GM18517 (cell line): ENCODE data around the gene FAM210A.
A peak's percentile ranks its signal among the peaks of the same experiment; 100 is the strongest.
"Not testable (repeated sequence)": the region's sequence is repeated elsewhere in the genome, so short reads cannot be mapped to it uniquely, and the experiment has no call there.

Experiments used
- ATAC-seq: cut with Tn5 transposase; IDR thresholded peaks from one replicate; pipeline ENCODE4 v1.9.1; 2021; ENCODE audit warnings: mild to moderate bottlenecking, moderate library complexity; ENCODE audit not compliant: unreplicated experiment

FAM210A gene, protein sequence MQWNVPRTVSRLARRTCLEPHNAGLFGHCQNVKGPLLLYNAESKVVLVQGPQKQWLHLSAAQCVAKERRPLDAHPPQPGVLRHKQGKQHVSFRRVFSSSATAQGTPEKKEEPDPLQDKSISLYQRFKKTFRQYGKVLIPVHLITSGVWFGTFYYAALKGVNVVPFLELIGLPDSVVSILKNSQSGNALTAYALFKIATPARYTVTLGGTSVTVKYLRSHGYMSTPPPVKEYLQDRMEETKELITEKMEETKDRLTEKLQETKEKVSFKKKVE

DNA sequence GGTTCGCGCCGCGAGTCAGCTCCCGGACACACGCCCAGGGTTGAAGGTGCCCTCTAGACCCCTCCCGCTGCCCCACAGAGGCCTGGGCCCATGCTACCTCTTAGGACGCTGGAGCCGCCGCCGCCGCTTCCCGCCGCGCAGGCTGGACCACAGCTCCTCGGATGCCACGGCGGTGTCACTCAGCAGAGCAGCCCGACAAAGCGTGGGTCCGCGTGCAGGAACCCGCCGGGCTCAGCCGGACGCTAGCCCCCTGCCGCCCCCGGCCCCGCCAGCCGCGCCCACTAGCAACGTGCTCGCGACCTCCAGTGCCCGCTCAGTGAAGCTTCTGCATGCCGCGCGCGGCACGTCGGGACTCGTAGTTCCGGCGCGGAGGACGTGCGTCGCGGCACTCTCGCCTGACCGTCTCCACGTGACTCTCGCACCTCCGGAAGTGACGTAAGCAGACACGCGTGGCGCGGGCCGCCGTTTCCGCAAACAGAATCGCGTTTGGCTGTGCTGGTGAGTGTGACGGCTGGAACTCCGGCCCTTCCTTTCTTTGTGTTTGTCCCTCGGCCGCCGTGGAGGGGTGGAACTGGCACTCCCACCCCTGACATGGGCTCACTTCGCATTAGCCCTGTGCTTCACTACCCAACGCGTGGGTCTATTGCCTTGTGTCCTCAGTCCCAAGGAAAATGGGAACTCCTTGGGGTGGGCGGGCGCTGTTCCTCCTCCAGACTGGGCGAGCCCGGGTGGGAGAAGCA is at the start of gene FAM210A, which contains the start of gene RNMT:
Gene FAM210A, minus strand, starts transcription at position 327 of the 740 bp plus-strand sequence. CDS start 44,481 bp downstream, outside the sequence.
Gene RNMT, plus strand, starts transcription at position 442 of the 740 bp plus-strand sequence. CDS start 4,845 bp downstream, outside the sequence.
- ATAC-seq, result peak; percentile 89

DNA sequence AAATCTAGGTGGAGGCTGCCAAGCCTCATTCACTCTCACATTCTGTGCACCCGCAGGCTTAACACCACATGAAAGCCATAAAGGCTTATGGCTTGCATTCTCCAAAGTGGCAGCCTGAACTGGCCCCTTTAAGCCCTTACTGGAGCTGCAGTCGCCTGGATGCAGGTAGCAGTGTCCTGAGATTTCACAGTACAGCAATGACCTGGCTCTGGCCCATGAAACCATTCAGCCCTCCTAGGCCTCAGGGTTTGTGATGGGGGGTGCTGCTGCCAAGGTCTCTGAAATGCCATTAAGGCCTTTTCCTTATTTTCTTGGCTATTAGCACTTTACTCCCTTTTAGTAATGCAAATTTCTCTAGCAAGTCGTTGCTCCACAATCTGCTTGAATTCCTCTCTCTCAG is 48.7 kb upstream of the FAM210A start:
- no peak for ATAC-seq

DNA sequence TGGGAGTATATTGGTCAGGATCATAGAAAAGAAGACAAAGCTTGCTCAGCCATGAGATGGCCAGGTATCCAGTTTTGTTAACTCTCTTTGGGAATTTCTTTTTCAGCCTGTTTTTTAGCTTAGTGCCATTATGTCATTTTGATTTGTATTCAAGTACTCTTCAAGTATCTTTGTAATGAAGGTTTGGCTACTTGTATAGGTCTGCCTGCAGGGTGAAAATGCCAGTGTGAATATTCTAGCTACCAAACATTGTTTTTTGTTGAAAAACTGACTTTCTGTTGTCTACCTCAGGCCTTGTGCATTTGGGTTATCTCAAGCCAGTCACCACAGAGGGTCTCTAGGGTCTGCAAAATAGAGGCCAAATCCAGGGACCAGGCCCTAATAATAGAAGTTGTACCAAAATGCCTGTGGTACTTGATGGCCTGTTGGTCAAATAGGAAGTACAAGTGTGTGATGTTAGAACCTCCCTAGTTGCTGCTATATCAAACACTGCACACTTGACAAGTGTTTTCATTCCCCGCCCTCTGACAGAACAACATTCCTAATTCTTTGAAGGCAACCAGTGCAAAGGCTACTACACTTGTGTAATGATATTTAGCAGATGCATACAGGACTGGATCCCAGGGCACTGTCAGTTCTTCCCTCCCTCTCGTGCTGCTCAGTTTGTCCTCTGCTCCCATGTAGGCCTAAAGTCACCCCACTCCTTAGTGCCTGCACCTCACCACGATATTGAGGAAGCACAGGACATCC is 36.5 kb upstream of the FAM210A start:
- no peak for ATAC-seq

DNA sequence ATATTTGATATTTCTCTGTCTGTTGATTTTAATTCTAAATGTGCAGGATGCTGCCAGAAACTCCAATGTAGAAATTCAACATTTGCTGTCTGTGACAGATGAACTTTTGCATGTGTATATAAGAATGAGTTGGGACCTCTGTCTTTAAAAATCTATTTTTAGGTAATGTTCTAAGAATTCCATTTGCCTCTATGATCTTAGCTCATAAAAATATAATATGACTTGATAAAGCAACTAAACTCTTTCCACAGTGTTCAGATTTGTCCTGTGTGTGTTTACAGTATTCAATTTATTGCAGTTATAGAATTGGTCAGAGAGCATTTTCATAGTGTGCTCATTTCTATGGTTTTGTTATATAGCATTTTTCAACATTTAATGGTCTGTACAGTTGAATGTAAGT is 33.7 kb upstream of the FAM210A start:
- ATAC-seq, result no peak

DNA sequence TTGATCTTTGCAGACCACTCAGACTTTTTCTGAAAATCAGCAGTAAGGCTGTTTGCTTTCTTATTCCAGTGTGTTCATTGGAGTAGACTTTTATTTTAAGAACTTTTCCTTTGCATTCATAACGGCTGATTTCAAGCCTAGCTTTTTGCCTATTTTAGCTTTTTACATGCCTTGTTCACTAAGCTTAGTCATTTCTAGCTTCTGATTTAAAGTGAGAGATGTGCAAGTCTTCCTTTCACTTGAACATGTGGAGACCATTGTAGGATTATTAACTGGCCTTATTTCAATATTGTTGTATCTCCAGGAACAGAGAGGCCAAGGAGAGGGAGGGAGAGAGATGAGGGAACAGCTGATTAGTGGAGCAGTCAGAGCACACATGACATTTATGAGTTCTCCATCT is 32.3 kb upstream of the FAM210A start:
- ATAC-seq, result no peak

DNA sequence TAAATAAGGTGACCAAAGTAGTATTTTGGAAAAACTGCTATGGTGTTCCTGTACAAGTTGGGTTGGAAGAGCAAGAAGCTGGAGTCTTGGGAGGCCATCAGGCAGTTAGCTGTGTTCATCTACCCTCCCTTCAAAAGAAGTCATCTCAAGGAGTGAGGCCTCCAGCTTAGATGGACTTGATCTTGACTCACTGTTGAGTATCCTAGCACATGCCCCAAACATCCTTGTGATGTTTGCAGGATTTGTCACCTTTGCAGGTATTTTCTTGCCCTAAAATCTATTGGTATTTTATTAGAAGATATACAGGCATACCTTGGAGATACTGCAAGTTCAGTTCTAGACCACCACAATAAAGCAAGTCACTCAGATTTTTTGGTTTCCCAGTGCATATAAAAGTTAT is 30.3 kb upstream of the FAM210A start:
- ATAC-seq, result no peak

DNA sequence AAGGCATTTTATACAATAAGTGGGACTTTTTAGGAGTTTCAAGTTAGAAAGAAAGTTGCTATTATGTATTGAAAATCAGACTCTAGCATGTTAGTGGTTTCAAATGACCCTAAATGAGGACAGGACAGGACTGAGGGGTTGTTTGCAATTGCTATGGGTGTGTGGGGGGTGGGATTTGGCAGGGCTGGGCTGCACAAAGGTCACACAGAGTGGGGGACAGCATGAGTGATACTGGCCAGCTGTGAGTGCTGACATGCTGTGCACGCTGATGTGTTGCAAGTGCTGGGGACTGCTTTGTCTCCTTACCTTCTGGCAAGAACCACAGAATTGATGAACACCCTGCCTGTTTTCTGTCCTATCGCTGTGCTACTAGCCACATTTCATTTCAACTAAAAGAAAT is 29.9 kb upstream of the FAM210A start:
- ATAC-seq, result no peak

DNA sequence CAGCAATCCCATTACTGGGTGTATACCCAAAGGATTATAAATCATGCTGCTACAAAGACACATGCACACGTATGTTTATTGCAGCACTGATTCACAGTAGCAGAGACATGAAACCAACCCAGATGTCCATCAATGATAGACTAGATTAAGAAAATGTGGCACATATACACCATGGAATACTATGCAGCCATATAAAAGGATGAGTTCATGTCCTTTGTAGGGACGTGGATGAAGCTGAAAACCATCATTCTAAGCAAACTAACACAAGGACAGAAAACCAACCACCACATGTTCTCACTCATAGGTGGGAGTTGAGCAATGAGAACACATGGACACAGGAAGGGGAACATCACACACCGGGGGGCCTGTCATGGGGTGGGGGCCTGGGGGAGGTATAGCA is 25.2 kb upstream of the FAM210A start:
- not testable (repeated sequence) for ATAC-seq

DNA sequence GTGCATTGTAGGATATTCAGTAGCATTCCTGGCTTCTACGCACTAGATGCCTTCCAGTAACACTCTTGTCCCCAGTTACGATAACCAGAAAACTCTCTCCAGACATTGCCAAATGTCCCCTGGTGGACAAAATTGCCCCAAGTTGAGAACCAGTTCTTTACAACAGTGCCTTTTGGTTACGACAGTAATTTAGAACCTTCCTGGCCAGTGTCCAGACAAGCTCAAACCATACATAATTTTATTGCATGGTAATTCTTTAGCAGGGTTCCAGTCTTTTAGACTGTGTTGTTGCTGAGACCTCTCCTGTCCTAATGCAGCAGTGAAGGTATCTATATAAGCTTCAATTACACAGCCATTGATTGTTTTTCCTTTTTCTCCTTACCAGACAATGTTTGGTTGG is 20.3 kb upstream of the FAM210A start:
- no peak for ATAC-seq

DNA sequence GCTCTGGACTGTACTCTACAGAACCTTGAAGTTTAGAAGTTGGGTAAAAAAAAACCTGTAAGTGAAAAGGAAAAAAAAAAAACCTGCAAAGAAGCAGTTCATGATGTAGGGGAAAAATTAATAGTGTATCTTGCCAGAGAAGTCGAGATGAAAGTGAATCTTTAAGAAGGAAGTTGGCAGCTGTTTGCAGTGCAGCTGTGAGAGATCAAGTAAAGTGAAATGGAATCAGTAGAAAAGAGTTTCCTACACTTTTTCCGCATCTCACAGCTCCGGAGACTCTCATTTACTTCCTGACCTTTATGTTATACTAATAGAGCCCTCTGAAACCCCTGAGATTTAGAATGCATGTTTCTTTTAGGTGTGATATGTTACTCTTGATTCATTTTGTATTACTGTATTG is 19.3 kb upstream of the FAM210A start:
- no peak for ATAC-seq

DNA sequence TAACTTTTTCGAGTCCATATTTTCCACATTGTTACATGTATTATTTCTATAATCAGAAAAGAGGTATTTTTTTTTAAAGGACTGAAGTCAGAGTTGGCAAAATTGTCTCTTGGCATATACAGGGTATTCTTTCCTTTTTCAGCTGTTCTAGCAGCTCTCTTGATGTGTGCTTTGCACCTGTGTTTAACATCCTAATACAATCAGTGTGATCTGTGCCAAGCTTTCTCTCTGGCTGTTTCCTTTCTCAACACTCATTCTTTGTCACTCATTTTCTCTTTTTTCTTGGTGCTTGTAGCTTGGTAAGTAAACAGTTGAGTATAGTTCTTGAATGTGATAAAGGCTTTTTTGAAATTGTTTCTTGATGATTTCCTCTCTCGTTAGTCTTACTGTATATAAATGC is 9.3 kb upstream of the FAM210A start:
- no peak for ATAC-seq

DNA sequence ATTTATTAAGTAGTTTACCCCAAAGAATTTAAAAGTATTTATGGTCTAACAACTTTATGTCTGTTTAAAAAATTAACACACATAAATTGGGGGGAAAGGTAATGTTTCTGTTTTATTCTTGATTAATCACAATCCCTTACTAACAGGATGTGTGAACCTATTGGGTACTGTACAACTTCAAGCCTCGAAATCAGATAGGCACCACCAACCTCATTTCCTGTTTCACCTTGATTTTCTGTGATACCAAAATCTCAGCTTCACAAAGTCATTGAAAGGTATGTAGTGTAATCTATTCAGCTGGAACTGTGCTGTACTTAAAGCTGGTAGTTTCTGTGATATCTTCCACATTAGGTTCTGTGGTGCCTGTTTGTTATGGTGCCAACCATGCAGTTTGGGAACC is 4.1 kb upstream of the FAM210A start:
- ATAC-seq, result no peak

DNA sequence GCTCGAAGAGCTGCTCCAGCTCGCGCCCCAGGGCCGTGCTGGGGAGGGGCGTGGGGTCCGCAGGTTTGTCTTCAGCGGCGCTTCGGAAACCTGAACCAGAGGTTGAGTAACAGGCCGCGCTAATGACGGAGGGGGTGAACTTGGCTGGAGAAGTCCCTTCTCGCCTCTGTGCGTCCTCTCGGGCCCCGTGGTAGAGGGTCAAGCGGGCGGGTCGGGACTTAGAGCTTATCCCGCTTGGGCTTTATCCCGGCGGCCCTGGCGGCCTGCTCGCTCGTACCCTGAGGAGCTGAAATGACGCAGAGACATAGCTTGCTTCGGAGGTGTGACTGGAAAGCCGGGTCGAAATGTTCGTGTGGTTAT is 594 bp upstream of the FAM210A start:
- ATAC-seq, result peak; percentile 5

DNA sequence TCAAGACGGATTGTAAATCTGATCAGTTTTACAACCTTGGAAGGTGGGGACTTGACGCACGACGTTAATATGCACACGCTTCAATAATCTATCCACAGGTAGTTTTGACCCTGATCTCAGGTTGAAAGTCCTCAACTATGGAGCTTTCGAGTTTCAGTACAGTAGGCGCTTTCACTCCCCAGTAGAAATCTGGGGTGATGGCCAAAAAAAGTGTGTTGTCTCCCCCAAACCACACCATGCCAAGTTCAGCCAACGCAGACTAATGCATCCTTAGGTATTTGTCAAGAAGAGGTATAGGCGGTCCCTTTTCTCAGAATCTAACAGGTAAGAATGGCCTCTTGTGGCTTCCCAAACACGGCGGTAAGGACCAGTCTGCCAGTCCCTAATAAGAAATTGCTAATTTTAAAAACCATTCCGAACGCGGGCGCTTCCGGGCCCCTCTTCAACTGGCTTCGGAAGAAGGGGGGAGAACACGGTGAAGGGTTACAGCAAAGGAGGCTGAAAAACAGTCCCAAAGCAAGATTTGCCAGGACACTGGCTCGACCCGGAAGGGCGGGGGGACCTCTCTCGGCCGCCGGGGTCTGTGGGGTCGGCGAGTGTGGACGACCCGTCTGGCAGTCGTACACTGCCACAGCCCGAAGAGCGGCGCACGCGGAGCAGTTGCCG is 659 bp downstream of the FAM210A start:
- ATAC-seq, result peak; percentile 17

DNA sequence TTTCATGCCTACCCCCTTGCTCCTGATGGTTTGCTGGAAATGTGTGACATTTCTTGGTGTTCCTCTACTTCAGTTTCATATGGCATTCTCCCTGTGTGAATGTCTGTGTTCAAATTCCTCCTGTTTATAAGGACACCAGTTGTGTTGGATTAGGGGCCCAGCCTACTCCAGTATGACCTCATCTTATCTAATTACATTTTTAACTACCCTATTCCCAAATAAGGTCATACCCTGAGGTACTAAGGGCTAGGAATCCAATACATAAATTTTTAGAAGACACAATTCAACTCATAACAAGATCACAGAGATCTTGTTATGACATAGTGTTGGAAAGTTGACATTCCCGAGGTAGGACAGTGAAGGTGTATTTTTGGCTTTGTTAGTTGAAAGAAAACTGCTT is 5.5 kb downstream of the FAM210A start:
- ATAC-seq, result no peak

DNA sequence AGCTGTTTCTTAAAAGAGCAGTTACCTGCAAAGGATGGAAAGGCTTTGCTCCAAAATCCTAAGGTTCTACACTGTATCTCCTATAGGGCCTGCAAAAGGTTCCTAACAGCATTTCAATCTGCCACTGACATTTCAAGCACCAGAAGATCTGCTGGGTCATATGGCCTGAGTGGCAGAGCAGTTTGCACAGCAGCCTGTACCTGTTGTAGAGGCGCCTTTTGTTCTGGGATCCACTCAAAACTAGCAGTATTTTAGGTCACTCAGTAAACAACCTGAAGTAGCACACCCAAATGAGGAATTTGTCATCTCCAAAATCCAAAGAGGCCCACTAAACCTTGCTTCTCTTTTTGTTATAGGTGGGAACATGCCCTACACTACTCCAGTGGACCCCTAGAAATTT is 6.2 kb downstream of the FAM210A start:
- ATAC-seq, result no peak

DNA sequence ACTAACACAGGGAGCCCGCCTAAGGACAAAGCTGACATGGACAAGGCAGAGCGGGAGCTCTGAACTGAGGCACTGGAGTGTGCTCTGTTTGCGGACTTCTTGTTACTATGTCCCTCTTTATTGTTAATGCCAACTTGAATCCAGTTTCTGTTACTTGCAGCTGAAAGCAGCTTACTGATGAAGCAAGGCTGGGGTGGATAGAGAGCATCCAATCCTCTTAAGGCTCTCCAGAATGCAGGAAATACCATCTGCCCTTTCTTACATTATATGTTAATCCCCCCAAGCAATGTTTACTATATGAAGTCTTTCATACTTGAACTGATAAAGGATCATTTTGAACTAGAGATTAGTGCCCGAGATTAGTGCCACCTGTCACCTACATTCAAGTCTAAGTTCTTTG is 9.4 kb downstream of the FAM210A start:
- no peak for ATAC-seq

DNA sequence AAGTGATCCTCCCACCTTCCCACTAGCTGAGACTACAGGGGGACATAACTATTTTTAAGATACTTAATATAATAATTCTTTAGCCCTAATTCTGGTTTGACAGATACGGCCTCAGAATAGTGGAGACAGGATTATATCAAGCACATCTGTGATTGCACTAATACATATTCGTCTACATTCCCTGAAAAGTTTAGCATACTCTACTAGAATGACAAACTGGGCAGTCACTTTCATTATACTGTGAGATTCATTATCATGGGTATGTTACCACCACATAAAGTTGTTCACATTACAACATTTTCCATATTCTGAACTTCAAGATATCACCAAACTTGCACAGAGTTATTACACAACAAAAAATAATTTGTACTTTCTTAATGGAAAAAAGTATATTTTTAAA is 11.0 kb downstream of the FAM210A start:
- ATAC-seq, result no peak

DNA sequence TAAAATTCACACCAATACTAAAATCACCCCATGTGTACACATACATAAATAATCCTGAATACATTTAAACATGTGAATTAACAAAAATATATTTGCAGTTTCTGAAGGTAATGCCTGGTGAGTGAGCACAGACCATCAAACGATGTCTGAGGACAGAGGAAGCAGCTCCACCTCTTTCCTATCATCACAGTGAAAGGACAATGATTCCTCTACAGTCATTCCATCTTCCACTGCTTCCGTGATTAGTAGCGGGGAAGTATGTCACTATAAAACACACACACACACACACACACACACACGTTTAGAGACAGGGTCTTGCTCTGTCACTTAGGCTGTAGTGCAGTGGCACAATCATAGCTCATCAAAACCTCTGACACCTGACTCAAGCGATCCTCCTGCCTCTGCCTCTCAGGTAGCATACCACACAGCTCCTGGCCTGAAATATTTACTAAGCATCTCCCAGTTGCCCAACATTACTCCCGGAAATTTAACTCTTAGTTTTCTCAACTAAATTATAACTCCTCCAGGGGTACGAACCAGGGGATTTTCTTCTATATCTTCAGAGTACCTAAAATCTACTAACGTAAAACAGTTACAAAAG is 12.8 kb downstream of the FAM210A start:
- ATAC-seq, result no peak

DNA sequence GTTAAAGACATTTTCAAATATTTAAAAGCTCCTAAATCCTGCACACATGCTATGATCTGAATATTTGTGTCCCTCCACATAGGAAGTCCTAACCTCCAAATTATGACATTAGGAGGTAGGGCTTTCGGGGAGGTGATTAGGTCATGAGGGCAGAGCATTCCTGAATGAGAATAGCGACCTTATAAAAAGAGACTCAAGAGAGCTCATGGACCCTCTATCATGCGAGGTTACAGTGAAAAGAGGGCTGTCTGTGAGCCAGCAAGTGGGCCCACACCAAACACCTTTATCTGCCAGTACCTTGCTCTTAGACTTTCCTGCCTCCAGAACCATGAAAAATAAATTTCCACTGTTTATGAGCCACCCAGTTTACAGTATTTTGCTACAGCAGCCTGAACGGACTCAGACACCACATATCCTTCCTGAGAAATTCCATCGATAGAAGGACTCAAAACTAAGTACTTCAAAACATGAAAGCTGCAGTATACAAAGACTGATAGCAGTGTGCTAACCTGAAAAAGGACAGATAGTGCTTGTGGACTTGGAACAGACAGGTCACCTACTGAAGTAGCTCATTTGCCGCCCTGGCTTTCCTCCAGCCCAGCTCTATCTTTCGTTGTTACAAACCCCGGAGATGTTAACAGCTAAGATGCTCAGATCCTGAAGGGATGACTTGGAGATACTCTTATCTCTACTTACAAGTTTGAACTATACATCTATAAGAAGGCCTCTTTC is 13.8 kb downstream of the FAM210A start:
- ATAC-seq, result no peak
